PC-3 (cell line): ENCODE data around the gene LIMS1.

Experiments used
- CTCF ChIP-seq: fragments of 300-600 bp; sonication (generic); conservative IDR thresholded peaks from 2 replicates; pipeline ENCODE4 v1.5.1; 2017; ENCODE audit warnings: antibody characterized with exemption, low read depth, mild to moderate bottlenecking, low read length
- EZH2 ChIP-seq: fragments of 300-600 bp; sonication (generic); IDR thresholded peaks from one replicate; pipeline ENCODE4 v1.6.1; 2017; ENCODE audit warnings: antibody characterized with exemption, mild to moderate bottlenecking, low read length; ENCODE audit not compliant: unreplicated experiment

DNA sequence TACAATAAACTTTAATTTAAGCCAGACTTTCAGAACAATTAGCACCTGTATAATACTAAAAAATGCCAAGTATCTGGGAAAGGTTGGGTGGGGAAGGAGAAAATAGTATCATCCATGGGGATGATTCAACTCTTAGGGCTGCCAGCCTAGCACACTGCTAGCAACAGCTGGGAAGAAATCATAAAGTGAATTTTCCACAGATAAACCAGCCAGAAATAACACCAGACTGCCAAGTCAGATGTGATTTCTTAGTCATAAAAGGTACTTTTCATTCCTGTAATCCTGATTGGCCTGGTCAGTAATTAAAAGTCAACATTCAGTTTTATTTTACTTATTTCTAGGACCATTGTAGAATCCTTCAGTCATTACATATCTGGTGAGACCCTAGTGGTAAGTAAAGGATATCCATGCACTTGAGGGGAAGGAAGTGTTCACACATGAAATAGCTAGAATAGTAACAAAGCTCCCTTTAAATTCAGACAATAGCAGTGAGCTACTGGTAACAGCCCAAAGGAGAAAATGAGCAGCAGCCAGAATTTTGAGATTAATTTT is 59.4 kb downstream of the LIMS1 start:
- TF ChIP-seq EZH2 (no peak), CTCF (no peak; the same call in 1 of the 2 replicates)
